ENCODE results near the gene CD3E.

- TF ChIP-seq CTCF (IDR thresholded peaks at IDR 0.05 in 8 of 11, conservative IDR thresholded peaks at IDR 0.05 in 3 of 11): no peak
- TF ChIP-seq POLR2AphosphoS5 (IDR thresholded peaks at IDR 0.05): no peak
These were observed 30.2 kb downstream of the CD3E start for GRCh38 chr11:118334745-118335144.
